NCI-H1105 (cell line): ENCODE measurements around the gene MED17.
"Not testable (repeated sequence)": the region's sequence is repeated elsewhere in the genome, so short reads cannot be mapped to it uniquely, and the experiment has no call there.

Source experiments
- DNase-seq: peaks from one replicate; lab custom pipeline; 2025; lab: John Stamatoyannopoulos, UW

The MED17 gene

DNA sequence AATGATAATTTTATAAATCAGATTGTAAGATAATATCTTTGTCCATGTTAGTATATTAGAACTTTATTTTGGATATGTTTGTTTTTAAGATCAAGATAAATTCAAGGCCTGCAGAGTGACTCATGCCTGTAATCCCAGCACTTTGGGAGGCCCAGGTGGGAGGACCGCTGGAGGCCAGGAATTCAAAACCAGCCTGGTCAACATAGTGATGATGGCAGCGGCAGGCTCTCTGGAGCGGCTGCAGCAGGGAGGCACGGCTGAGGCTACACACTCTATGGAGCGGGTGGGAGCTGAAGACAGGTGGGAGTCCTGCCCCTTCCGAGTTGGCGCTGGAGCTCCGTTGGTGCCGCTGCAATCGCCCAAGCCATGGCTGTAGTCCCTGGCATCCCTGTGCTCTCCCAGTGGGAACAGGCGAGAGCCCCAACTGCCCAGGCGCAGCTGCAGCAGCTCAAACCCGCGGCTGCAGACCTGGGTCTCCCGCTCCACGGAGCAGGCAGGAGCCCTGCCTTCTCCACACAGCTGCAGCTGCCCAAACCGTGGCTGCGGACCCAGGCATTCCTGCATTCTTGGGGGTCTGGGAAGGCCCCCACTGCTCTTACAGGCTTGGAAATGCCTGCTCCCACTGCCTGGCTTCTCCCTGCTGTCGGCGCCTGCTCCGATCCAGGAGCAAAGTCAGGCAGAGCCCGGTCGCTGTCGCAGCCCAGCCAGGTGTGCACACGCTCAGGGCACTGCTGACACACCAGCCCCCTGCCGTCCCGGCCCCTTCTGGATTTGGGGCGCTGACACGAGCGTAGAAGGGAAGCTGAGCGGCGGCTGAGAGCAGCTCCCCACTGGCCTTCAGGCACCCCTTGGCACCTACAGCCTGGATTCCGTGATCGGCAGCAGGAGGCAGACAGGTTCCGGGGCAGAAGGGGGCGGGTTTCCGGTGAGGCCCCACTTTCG, 25.9 kb upstream of the MED17 start:
- no peak for DNase-seq

DNA sequence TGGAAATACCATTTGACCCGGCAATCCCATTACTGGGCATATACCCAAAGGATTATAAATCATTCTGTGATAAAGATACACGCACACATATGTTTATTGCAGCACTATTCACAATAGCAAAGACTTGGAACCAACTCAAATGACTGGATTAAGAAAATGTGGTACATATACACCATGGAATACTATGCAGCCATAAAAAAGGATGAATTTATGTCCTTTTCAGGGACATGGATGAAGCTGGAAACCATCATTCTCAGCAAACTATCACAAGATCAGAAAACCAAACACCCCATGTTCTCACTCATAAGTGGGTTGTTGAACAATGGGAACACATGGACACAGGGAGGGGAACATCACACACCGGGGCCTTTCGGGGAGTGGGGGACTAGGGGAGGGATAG, 25.0 kb upstream of the MED17 start:
- DNase-seq: not testable (repeated sequence)

DNA sequence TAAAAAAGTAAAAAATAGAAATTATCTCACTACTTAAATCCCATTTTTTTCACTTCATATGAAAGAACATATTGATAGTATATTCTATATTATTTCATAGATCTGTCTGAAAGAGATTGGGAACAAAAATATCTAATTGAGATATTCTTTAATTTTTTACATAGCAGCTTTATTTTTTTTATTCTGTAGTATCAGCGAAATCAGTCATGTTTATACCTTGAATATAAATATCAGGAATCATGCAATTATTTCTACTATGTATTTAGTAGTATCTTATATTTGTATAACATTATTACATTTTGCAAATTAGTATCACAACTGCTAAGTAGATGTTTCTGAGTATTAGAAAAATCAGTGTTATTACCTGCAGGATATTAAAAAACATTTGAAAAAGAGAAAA, 22.2 kb upstream of the MED17 start:
- no peak for DNase-seq

DNA sequence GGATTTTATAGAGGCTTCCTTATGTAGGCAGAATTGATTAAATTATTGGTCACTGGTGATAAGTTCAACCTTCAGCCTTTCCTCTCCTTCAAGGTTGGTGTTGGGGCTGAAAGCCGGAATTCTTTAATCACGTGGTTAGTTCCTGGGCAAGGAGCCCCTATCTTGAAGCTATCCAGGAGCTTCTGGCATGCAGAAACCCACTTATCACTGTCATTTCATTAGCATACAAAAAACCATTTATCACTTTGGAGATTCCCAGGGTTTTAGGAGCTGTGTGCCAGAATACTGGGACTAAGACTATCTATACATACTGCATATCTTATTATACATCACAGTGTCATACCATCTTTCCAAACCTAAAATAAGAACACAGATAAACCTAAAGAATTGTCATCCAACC, 18.5 kb upstream of the MED17 start:
- DNase-seq: no peak

DNA sequence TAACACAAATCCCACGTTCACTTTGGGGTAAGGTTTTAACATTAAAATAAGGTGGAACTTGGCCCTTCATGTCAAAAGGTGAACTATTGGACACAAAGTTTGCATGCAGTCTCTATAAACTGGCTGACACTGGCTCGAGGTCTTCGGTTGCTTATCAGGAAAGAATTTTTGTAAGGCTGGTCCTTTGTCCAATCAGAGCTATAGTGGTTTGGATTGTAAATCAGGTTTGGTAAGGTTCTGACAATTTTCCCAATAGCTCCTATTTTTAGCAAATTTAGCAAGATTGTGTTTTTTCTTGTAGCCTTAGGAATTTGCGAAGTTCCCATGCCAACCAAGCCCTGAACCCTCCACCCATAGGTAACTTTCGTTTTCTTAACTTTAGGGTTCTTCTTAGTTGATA, 17.6 kb upstream of the MED17 start:
- no peak for DNase-seq

DNA sequence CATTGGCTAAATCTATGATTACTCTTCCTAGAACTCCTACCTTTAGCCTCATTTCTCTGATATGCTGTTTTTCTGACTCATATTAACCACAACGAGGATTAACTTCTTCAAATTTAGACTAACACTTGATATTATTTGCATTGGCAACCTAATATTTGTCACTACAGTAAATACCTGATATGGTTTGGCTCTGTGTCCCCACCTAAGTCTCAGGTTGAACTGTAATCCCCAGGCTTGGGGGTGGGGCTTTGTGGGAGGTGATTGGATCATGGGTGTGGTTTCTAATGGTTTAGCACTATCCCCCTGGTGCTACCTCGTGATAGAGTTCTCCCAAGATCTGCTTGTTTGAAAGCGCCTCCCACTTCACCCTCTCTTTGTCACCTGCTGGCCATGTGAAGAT, 17.1 kb upstream of the MED17 start:
- DNase-seq: no peak

DNA sequence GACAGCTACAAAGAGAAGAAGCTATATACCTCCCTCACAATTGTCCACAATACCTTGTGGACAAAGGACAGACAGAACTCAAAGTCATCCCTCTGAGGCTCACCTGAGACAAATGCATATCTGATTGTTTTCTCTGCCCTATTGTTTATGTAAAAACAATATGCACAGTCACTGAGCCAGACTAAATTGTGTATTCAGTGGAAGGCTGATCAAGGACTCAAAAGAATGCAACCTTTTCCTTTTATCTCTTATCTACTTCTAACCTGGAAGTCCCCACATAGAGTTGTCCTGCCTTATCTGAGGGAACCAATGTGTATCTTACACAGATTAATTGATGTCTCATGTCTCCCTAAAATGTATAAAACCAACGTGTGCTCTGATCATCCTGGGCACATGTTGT, 13.9 kb upstream of the MED17 start:
- no peak for DNase-seq

DNA sequence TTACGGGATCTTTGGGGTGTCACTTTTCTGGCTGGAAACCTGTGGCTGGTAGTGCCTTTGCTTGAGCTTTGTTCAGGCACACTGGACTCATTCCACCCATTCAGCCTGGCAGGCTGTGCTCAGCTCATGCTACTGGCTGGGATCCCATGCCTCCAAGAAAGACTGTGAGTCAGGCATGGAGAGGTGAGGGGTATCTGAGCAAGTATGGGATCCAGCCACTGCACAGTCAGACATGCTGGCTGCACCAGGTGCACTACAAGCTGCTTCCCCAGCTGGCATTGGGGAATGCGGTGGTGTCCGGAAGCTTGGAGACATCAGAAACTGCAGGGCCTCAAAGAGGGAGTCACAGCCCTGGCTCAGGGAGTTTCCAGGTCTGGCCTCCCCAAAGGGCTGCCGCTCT, 12.0 kb upstream of the MED17 start:
- DNase-seq: no peak

DNA sequence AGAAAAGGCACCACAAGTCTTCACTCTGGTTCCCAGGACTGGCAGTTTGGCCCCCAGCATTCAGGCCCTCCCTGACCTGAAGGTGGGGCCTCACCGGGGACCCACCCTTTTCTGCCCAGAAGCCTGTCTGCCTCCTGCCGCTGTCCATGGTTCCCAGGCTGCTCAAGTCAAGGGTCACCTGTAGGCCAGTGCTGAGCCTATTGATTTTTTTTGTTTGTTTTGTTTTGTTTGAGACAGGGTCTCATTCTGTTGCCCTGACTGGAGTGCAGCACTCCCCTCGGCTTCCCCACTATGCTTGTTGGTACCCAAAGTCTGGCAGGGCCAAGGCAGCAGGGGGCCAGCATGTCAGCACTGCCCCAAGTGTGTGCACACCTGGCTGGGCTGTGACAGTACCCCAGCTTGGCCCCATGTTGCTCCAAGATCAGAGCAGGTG, 11.0 kb upstream of the MED17 start:
- no peak for DNase-seq

DNA sequence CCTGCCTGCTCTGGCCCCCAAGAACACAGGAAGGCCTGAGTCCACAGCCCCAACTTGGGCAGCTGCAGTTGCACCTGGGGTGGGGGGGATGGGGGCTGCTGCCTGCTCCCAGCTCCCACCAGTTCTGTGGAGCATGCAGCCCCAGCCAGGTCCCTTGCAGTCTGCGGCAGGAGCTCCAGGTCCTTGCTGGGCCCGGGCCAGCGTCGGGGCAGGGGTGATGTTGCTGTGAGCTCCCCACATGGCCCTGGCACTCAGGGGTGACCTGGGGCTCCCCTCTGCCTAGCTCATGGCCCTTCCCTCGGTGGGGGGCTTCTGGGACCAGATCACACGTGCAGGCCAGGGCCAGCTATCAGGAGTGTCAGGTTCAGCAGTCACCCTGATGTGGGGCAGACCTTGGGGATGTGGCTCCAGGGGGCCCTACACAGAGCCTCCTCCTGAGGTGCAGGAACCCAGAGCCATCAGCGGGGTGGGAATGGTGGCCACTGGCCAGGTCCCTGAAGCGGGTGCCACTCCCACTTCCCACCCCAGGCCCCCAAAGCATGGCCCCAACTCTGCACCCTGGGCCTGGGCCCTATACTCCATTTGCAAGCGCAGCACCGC, 10.4 kb upstream of the MED17 start:
- DNase-seq: no peak

DNA sequence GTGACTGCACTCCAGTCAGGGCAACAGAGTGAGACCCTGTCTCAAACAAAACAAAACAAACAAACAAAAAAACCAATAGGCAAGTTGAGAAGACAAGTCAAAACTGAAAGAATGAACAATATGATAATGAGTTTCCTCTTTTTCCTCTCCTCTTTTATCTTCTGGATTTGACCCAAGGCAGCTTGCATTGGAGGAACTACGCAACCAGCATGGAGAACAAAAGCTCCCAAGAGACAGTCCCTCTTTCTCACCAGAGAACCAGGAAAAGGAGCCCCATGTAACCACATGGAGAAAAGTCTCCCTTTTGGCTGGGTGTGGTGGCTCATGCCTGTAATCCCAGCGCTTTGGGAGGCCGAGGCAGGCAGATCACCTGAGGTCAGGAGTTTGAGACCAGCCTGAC, 9.5 kb upstream of the MED17 start:
- DNase-seq: not testable (repeated sequence)

DNA sequence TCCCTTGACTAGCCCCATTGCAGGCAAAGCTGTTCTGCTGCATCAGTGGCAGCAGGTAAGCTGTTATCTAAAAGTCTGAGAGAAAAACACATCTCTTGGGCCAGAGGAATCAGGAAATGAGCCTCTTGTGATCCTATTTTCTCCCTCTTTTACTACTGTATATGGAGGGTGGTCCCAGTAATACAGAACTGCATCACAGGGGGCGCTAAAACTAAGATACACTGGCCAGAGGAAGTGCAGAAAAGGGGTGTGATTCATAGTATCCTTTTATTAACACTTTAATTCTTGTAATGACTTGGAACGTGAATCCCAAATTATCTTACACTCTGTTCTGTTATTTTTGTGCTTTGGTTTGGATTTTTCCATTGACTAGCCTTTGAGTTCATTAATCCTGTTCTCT, 8.8 kb upstream of the MED17 start:
- no peak for DNase-seq

DNA sequence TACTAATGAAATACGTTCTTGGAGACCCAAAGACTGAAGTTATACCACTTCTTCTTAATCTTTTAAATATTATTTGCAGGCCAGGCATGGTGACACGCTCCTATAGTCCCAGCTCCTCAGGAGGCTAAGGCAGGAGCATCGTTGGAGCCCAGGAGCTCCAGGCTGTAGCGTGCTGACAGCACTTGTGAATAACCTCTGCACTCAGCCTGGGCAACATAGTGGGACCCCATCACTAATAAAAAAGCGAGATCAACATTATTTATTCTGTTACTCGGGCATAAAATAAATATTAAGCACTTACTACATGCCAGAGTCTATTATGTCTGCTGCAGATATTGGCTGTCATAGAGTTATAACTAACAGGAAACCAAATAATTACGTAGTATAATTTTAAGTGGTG, 720 bp upstream of the MED17 start:
- DNase-seq: no peak

DNA sequence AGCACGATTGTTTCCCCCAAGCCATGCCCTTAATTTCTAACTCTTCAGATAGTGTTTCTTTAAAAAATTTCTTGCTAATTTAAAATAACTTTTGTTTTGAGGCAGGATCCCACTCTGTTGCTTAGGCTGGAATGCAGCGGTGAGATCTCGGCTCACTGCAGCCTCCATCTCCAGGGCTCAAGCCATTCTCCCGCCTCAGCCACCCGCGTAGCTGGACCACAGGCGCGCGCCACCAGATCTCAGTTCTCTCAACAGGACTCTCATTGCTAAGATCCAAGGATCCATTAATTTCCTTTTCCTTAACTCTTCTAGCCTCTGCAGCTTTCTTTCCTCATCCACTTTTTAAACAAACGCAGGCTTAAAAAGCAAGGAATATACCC, 327 bp upstream of the MED17 start:
- peak; percentile 50 for DNase-seq

DNA sequence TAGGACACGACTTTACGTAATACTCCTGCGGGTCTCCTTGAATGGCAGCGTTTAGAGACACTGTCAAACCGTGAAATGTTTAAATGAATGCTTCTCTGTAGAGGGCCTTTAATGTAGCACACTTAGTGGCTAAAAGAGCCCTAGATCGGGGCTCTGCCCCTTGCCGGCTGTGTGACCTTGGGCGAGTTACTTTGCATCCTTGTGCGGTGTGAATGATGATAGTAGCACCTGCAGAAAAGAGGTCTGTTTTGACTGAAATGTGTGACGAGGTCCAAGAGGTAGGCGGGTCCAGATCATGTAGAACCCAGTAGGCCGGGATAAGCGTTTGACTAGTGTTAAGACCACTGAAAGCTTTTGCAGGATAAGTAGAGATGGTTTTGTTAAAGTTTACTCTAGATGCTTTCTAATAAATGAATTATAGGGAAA, 866 bp downstream of the MED17 start:
- DNase-seq: peak; percentile 15

DNA sequence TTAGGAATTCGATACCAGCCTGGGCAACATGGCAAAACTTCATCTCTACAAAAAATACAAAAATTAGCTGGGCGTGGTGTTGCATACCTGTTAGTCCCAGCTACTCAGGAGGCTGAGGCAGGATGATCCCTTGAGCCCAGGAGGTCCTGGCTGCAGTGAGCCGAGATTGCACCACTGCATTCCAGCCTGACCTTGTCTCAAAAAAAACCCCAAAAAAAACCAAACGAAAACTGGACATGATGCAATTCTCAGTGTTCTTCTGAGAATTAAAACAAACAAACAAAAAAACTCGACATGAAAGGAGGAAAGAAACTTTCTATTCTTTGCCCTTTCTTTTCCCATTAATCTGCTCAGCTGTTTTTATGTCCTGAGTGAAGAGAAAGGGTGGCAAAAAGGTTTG, 7.4 kb downstream of the MED17 start:
- no peak for DNase-seq

DNA sequence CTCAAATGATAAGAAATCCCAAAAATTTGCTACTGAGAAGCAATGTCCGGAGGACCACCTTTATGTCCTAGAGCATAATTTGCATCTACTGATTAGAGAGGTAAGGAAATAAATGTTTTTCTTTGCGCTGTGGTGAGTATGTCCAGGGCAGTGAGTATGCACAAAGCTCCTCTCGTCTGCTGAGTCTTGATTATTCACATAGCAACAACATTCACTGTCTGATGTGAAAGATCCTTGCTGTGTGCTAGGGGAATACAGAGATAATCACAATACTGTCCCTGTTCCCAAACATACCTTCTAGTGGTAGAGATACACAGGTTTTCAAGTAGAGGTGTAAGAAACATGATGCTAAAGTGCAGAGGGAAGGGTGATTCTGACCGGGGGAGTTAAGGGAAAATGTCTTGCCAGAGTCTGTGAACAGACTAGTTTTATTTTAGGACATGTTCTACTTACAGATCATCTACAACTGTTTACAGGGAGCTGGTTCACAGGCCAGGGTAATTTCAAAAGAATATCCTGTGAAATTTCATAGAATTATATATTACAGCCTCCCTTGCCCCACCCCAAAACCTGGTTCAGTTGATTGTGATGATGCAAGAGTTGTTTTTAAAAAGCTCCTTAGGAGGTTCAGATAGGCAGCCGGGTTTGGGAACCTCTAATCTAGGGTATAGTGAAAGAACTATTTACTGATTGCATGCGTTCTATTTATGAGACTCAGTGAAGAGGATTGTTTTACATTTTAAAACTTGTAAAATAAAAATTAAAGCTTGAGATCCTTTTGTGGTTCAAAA, 12.6 kb downstream of the MED17 start:
- DNase-seq: no peak

DNA sequence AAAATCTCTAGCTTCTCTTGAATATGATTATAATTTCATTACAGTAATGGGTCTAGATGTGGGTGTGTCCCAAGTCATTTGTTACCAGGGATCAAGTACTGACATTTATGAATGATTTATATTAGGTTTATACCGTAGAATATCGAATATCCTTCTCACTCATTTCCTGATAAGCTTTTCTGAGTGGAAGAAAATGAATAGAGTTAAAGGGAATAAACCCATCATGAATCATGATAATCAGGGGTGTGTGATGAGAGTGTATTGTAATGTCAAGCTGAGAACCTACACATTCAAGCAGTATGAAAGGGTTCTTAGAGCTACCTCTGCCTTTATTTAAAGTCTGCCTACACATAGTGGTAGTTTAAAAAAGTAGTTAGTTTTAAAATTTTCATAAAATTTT, 17.3 kb downstream of the MED17 start:
- no peak for DNase-seq

DNA sequence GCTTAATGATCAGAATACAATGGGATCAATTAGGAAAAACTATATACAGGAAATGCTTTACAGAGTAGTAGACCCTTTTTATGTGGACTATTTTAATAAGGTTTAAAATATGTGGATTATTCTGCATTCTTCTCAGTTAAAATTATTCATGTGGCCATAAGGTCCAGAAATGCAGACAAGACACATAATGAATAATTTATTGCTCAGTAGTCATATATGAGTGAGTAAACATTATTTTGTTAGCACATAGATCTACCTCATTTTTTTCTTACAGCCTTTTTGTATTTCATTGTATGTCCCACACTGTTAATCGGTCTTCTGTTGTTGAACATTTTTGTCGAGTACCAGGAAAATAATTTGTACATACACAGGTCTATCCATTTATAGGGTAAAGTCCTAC, 20.8 kb downstream of the MED17 start:
- no peak for DNase-seq

DNA sequence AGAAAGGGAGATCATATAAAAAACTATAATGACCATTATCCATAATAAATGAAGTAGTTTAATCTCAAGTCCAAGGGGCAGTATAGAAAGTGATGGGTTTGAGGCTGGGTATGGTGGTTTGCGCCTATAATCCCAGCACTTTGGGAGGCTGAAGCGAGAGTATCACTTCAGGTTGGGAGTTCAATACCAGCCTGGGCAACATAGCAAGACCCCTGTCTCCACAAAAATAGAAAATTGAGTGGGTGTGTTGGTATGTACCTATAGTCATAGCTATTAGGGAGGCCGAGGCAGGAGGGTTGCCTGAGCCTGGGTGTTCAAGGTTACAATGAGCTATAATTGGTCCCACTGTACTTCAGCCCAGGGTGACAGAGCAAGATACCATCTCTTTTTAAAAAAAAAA, 23.9 kb downstream of the MED17 start:
- DNase-seq: no peak

DNA sequence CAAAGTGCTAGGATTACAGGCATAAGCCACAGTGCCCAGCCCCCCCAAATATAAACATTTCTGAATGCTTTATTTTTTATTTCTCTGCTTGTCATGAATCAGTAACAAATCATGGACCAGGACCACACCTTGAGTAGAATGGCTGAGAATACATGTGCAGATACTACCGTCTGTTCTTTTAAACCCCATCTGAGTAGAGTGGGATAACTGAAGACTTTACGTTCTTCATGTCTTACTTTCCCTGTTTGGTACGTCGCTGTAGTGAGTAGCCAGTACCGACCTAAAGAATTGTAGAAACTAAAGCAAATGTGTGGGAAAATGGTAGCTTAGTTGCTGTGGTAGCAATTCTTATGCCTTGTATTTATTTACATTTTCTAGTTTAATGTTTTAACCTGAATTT, 29.9 kb downstream of the MED17 start:
- no peak for DNase-seq

DNA sequence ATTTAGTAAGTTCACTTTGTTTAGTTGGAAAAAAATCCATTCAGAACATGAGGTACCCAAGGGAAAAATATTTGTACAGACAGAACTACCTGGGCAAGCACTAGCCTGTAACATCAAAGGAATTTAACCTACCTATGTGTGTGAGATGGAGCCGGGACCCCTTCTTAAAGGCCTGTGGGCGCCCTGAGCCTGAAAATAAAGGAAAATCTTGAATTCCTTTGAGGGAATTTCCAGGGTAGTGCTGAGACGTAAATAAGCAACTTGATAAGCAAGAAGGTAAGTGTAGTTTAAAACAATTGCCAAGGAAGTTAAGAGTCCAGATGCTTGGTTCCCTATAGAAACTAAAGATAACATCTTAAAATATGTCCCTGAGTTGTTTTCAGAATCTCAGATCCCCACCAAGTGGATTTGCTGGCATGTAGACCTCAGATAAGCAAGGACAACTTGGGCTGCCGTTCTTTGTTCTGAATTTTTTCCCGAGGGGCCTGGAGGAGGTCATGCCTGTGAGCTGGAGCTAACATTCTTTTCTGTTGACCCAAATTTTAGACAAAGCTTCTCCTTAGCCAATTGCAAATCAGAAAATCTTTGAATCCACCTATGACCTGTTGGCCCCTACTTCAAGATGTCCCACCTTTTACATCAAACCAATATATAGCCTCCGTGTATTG, 31.0 kb downstream of the MED17 start:
- DNase-seq: no peak
